Stimulated activated CD4-positive, alpha-beta T cell treated with anti-CD3 and anti-CD28 coated beads, Interleukin-15, amount 100 ng/mL, for 1 hour (primary cell): ENCODE measurements around the gene RSPRY1.

ENCODE experiments used
- DNase-seq, 2 donors: peaks; one replicate each; pipeline ENCODE4 v3.0.0-alpha.2; 2020; ENCODE audit warnings: low read depth in 1 of 2, low spot score in 1 of 2

RSPRY1 gene

DNA sequence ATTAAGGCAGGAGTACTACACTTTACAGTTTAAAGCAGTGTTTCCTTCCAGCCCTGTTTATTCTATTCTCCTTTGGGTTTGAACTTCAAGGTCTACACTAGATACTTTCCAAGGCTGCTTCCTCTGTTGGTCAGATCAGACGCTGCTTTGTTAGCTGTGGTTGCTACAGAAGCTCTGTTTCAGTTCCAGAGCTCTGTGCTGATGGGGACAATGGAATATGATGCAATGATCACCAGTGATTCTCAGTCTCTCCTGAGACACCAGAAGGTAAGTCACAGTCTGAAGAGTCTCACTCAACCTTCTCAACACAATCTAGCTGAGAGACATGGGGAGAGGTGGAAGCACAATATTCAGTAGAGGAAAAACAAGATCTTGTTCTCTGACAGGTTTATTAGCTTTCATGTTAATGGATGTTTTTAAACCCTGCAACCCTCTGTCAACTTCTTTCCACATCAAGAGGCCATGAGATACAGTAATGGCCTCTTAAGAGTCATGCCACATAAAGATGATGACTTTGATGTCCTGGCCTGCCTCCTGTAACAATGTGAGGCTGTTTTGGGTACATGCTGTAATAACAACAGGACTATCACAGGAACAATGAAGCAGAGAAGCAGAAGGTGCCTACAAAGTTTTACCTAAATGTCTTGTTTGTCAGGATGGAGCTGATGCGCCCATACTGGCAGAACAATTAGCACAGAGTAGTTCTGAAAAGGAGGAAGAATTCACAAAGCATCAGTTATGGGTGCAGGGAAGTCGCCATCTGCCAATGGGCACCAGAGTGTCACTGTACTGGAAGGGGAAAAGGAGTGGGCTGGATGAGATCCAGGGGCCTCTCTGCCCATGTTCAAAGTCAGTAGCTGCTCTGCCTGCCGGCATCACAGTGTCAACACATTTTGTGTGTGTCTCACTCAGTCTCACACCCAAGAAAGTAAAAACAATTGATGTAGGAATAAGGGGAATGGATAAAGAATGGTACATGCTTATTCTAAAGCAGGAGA is 33.7 kb upstream of the RSPRY1 start:
- DNase-seq = no peak

DNA sequence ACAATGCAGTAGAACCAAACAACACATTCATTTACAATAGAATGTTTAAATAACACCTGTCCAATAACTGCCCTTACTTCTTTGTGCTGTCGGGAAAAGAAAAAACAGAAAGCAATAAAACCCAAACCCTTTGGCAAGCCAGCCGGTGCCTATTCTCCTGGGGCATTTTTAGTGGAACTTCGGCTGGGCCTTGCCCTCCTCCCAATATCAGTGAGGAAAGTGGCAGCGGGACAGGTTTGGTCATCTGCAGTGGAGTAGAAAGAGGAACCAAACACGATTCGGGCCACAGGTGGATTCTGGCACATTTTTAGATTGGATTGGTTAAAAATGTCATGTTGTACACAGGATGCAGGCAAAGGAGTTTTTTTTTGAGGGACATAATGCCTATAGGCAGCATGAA is 32.3 kb upstream of the RSPRY1 start:
- DNase-seq = no peak

DNA sequence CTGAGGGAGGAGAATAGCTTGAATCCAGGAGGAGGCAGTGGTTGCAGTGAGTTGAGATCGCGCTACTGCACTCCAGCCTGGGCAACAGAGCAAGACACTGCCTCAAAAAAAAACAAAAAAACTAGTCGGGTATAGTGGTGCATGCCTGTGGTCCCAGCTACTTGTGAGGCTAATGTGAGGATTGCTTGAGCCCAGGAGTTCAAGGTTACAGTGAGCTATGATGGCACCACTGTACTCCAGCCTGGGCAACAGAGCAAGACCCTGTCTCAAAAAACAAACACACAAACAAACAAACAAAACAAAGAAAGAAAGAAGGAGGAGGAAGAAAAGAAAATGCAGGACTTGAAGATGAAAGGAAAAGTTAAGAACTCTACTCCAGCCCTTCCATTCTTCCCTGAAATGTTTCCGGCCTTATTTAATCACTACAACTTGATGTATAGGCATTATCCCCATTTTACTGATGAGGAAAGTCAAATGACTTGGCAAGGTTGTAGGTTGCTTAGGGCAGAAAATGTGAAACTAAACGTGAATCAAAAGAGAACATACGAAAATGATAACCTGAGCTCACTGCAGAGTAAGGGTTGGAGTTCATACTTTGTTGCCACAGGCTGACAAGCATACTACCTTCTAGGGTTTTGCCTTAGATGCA is 30.3 kb upstream of the RSPRY1 start:
- no peak for DNase-seq

DNA sequence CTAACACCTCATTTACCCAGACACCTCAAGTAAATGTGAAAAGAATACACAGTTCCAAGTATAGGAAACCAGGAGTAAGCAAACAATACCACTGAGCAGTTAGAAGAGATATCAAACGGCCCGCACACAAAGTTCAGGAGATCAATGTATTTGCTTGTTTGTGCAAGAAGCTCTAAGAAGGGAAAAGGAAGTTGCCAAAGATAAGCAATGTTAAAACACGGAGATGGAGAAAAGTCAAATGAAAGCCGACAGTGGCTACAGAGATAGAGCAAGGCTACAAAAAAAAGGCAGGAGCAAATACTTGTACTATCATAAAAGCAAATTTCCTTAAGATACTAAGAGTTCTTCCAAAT is 29.8 kb upstream of the RSPRY1 start:
- DNase-seq = no peak

DNA sequence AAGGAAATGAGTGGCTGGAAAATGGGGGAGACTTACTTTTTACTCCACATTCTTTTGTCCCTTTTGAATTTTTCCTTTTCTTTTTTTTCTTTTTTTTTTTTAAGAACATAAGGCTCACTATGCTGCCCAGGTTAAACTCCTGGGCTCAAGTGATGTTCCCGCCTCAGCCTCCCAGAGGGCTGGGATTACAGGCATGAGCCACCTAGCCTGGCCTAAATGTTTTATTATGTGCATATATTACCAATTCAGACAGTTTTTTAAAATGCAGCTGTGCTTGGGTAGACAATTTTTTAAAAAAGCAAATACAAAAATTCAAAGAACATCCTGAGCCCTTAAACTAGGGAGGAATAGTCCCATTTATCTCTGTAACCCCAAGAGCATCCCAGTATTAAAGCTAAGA is 28.6 kb upstream of the RSPRY1 start:
- DNase-seq = no peak

DNA sequence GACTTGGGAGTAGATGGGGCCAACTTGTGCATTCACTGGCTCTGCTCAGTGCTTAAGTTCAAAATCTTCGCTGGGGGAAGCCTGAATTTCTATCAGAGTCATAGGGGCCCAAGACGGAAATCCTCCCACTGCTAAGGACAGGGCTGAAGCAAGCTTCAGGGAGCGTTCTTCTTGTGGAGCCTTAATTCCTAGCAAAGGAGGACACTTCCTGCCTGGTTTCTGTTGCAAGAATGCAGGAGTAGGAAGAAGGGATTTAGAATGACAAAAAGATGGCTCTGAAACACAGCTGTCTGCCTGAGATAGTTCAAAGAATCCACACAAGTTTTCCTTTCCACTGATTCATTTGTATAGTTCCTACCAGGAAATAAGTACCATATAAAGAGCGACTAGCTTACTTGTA is 26.7 kb upstream of the RSPRY1 start:
- DNase-seq = no peak

DNA sequence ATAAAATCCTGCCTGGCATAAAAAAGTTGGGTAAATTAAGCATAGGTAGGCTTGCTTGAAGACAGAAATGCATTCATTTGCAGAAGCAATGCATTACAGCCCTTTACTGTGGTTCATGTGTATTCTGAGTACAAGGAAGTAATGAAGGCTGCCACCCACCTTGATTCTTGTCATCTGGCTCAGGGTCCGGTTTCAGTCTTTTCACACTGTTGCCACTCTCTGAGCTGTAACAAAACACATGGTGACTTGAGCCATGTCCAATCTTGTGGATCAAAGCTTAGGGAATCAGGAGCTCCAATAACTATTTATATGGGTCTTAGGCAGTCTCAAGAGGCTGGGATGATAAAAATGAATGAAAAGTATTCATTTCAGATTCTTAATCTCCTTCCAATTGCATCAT is 22.3 kb upstream of the RSPRY1 start:
- no peak for DNase-seq

DNA sequence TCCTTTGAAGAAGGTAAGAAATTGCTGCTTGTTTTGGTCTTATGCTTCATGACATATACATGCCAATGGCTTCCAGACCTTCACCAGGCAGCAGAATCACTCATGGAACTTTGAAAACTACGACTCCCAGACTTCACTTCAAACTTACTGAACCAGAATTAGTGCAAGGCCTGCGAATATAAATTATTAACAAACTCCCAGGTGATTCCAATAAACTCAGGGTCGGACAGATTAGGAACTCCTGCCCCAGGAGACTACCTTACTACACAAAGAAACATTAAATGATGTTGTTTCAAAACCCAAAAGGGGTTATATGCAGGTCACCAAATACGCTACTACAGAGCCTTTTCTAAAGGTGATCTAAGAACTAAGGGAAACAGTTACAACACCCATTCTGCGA is 20.6 kb upstream of the RSPRY1 start:
- DNase-seq = no peak

DNA sequence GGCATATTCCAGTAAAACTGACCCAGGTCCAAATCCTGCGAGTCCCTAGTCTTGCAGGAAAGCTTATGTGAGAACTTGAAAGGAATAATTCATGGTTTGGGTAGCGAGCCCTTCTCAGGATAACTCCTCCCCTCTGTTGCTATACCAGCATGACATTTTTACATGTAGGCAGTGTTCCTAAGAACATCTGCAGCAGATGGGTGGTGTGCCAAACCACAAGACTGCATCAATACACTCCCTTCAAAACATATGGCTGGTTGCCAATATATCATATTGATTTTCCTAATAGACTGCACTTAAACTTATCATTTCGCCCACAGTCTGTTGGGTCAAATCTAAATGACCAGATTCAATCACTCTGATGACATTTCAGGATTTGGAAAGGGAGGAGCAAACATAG is 20.2 kb upstream of the RSPRY1 start:
- no peak for DNase-seq

DNA sequence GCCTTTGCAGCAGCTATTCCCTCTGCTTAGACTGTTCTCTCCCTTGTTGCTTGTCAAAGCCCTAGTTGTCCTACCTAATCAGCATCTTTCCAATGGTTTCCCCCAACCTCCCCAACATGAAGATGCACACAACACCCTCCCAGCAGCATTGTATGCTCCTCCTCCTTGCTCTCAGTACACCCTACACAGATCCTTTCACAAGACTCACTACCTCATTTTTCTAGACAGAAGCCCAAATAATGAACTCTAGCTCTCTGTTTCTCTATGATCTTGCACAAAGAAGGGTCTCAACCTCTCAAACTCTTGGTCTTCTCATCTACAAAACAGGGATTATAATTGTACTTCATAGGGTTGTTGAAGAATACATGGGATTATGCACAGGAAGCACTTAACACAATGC is 19.7 kb upstream of the RSPRY1 start:
- DNase-seq = no peak

DNA sequence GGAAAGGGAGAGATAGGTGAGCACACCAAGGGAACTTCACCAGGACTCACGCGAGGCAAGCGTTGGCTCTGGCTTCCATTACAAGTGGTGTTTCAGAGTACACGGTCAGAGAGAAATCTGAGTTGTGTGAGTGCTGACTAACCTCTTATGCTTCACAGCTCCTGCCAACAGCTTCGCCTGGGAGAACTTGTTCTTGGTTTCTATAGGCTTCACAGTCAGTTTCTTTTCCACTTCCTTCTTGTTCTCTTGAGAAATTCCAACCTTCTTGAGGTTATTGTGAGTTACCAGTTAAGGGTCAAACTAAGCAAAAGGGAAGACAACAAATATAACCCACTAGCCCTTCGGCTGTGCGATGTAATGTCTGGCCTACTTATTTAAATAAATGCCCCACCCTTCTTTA is 19.2 kb upstream of the RSPRY1 start:
- no peak for DNase-seq

DNA sequence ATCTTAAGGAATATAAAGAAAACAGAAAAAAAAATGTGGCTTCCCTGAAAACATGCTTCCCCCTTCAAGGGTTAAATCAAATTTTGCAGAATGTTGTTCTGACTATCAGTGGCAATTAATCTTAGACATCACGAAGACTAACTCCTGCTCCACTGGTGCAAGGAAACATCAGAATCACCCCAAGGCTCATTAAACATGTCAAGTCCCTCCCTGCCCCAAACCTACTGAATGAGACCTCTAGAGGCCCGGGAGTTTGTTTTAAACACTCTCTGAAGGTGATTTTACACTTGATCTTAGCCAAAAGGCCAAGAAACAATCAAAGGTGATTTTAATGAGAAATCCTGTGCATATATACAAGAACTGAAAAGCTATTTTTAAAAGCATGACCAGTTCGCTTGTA is 18.6 kb upstream of the RSPRY1 start:
- no peak for DNase-seq

DNA sequence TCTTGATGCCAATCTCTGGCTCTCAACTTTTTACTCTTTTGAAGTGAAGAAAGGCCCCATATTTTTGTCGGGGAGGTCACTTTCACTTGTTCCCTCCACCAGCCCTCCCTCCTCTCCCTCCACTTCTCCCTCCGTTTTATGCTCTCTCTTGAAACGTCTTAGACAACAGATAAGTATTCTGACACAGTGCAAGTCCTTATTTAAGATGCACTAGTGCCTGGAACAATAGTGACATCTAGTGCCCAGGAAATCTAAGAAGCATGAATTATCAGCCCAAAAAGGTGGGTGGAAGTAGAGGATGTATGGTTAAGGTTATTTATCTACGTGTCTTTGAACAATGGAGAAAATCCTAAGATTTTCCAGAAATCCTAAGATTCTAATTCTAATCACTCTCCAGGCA is 18.2 kb upstream of the RSPRY1 start:
- DNase-seq = no peak

DNA sequence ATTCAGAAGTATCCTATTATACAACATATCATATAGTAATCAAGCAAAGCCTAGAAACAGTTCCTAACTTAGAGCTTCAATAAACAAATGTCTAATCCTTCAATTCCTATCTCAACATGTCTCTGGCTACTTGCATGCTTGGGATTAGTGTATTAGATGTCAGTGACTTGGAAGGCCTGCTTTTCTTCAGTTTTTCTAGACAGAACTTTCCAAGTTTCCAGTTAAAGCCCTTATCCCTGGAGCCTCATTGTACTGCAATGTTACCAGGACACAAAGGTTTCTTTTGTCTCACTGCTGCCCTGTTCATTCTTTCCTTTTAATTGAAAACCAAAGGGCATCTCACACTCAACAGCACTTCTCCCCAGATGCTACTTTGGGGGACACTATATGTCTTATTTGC is 16.8 kb upstream of the RSPRY1 start:
- DNase-seq = no peak

DNA sequence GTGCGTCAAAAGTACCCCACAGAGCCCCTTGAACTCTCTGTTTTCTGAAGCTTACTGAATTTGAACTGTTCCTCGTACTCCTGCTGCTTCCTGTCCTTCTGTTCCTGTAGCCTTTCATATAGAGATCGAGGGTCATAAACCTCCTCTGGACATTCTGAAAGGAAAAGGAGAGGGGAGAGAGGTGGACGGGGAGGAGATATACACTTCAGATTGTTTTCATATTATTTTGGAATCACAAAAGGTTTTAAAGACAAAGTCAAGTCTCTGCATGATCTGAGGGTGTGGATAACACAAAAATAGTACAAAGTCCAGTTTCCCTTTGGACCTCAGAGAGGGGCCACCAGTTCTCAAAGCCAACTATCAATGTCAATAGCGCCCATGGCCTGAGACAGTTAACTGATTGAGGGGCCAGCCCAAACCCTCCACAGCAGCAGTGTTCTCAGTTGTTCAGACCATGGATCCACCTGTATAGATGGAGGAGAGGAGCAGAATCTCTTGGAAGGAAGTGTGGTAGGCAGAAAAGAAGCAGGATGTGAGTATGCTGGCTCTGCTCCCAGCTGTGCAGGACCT is 13.3 kb upstream of the RSPRY1 start:
- DNase-seq = no peak

DNA sequence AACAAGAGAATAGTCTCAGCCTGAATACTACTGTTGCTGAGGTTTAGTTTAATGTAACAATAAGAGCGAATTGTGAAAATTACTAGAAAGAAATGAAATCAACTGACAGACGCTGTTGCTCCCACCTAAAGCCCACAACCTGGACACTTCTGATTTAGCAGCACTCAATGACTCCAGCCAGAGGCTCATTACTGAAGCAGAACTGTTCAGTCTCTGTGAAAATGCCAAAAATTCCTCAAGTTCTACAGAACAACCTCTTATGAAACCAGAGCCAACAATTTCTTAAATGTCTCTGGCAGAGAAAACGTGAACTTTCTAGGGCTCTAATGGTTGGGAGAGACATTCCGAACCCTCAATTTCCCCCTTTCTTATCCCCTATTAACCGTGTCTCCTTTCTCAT is 10.2 kb upstream of the RSPRY1 start:
- no peak for DNase-seq

DNA sequence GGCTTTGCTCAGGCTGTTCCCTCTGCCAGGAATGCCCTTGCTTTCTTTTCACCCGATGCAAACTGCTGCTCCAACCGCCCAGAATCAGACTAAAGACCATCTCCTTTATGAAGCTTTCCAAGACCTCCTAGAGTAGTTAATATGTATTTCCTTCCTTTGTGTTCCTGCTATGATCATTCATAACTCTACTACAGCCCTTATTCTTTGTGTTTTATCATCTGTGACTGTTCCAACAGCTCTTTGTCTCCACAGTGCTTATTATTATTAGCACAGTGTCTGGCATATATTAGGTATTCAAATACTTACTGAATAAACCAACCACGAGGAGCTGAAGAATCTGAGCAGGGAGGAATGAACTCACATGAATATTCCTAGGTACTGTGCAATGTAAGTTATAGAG is 7.9 kb upstream of the RSPRY1 start:
- no peak for DNase-seq

DNA sequence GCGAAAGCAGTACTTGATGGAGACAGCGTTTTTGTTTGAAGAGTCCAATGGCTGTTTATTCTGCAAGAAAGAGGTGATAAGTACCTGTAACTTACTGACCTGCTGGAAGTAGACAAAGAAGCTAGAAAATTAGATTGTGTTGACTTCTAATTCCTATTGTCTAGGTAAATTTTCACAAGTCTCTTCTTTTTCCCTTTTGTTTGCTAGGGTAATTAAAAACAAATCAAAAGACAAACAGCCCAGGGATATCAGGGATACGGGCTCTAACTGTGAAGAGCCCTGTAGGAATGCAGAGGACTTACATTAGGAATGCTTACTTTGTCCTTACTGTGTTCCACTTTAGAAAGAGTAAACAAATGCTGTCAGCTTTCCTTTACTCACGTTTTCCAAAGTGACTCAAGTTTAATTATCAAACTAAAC is 7.3 kb upstream of the RSPRY1 start:
- DNase-seq = no peak

DNA sequence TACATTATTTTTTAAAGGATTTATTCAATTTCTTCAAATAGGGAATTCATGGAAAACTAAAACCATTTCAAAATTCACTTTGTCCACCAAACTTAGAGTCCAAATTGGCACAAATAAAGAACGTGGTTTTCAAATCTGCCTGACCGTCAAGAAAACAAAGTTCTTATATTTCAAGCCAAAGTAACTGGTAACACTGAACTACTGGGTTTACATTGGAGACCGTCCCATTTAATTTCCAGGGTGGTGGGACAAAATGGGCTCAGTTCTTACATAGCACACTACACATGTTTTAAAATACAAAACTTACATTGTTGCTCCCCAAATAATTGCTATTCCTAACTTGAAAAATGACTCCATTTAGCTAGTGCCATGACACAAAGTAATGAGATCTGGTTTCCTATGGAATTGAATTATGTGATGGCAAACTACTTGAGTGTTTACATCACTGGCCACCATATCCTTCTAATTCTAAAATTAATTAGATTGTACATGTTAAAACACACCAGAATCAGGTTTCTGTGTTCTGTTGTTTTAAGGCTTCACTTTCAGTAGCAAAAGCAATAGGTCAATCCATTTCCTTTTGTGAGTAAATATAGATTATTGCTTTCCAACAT is 6.8 kb upstream of the RSPRY1 start:
- no peak for DNase-seq

DNA sequence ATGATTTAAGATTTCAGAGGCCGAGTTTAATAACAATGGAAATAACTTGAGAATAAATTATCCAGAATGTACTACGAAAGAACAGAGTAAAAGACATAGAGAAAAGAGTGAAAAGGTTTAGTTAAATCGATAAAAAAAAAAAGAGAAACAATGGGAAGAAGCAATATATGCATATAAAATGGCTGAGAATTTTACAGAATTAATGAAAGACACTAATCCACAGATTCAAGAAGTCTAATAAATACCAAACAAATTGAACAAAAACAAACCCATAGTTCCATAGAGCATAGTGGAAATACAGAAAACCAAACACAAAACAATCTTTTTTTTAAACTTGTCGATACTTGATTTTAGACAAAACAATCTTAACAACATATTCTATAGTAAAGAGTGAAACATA is 2.0 kb upstream of the RSPRY1 start:
- DNase-seq = no peak

DNA sequence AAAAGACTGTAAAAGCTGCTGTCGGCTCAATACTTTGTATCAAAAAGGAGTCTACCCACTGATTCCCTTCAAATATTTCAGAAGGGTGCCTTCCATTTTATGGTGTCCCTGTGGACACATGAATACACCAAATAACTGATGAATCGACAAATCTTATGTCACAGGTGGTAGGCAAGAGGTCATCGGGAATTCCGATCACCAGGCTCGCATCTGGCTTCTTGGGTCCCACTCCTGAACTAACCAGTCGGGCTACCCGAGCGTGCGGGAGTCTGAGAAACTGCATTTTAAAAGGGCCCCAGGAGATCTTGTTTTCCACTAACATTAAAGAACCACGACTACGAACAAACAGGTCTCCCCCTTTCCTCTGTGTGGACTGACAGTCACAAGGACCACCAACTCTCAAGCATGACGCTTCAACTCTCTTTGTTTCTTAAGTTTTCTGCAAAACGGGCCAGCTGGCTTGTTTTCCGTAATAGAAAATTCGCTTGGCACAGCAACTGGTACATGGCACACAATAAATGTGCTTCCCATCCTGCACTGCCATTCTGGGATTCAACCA is 1.2 kb upstream of the RSPRY1 start:
- no peak for DNase-seq
